Uterus (tissue), 2 donors: ENCODE measurements around the gene DAP3.

ENCODE experiments used
- CTCF ChIP-seq, 4 experiments: fragments of 200-600 bp in 2 of 4; fragments of 450-650 bp in 2 of 4; sonication (generic) in 2 of 4; IDR thresholded peaks; one replicate each; pipeline ENCODE4 v1.5.1; 2016 to 2019; ENCODE audit warnings: antibody characterized with exemption in 4 of 4, mild to moderate bottlenecking in 2 of 4, moderate library complexity in 1 of 4
- POLR2A ChIP-seq, 2 donors: fragments of 450-650 bp; IDR thresholded peaks; one replicate each; pipeline ENCODE4 v1.6.1; 2016; ENCODE audit warnings: antibody characterized with exemption in 2 of 2, mild to moderate bottlenecking in 1 of 2, moderate library complexity in 1 of 2

- TF ChIP-seq CTCF (IDR thresholded peaks at IDR 0.05) (no peak), POLR2A (IDR thresholded peaks at IDR 0.05) (no peak)
Observed at GRCh38 chr1:155761736-155762405, 73.0 kb downstream of the DAP3 start.
